OCI-LY7 (cell line): ENCODE measurements around the gene FAIM2. TPM values are rescaled to one million over a fixed set of nuclear protein-coding genes. Genes with fewer than 3 reads are reported as not detected.

Source experiments
- BruUV-seq: library from RNA; stranded (reverse); fragments of 400-500 nt; replicated peaks from 2 replicates; lab custom pipeline; 2021; lab: Mats Ljungman, UMichigan
- CTCF ChIA-PET: fragments of 300-600 bp; sonication (Branson Sonifier 250); formaldehyde crosslinking; loops from one replicate; lab custom pipeline; 2022; ENCODE audit warnings: antibody characterized with exemption; ENCODE audit not compliant: unreplicated experiment; lab: Charles Lee
- POLR2A ChIA-PET: fragments of 300-600 bp; sonication (Branson Sonifier 250); formaldehyde crosslinking; loops from one replicate; lab custom pipeline; 2022; ENCODE audit warnings: antibody characterized with exemption; lab: Charles Lee
- DNase-seq: peaks from one replicate; pipeline ENCODE4 v3.0.0-alpha.2; 2015; ENCODE audit warnings: low spot score
- H2AFZ ChIP-seq: fragments of 200-600 bp; sonication (generic), shearing (Covaris generic); 2 replicates; pipeline ENCODE4 v1.6.1; 2014; ENCODE audit warnings: mild to moderate bottlenecking, antibody characterized with exemption, low read length, moderate library complexity
- H3K27ac ChIP-seq: fragments of 200-600 bp; sonication (generic); 2 replicates; pipeline ENCODE4 v1.5.1; 2014; ENCODE audit warnings: mixed run types, low read depth, mild to moderate bottlenecking, moderate library complexity, low read length, inconsistent platforms; ENCODE audit not compliant: poor library complexity, severe bottlenecking
- H3K36me3 ChIP-seq: fragments of 200-600 bp; sonication (generic); 2 replicates; pipeline ENCODE4 v1.6.1; 2014; ENCODE audit warnings: mild to moderate bottlenecking, antibody characterized with exemption, low read length, moderate library complexity, mixed read lengths; ENCODE audit not compliant: insufficient read depth
- H3K4me1 ChIP-seq: fragments of 200-600 bp; sonication (generic); 2 replicates; pipeline ENCODE4 v1.5.1; 2014; ENCODE audit warnings: mild to moderate bottlenecking, low read length; ENCODE audit not compliant: insufficient read depth, poor library complexity, severe bottlenecking
- H3K4me2 ChIP-seq: fragments of 200-600 bp; sonication (generic); 2 replicates; pipeline ENCODE4 v1.6.1; 2014; ENCODE audit warnings: mild to moderate bottlenecking, low read length
- H3K4me3 ChIP-seq: fragments of 200-600 bp; sonication (generic); 2 replicates; pipeline ENCODE4 v1.5.1; 2014; ENCODE audit warnings: mild to moderate bottlenecking, low read depth, low read length; ENCODE audit not compliant: poor library complexity, severe bottlenecking
- H3K79me2 ChIP-seq: fragments of 200-600 bp; sonication (generic); 2 replicates; pipeline ENCODE4 v1.6.1; 2016; ENCODE audit warnings: low read depth, mild to moderate bottlenecking, low read length, moderate library complexity, mixed read lengths; ENCODE audit not compliant: insufficient read depth
- H3K9me2 ChIP-seq: fragments of 200-600 bp; sonication (generic); 2 replicates; pipeline ENCODE4 v1.6.1; 2016; ENCODE audit warnings: mild to moderate bottlenecking, low read length, mixed read lengths; ENCODE audit not compliant: insufficient read depth
- H3K9me3 ChIP-seq: fragments of 200-600 bp; sonication (generic); 2 replicates; pipeline ENCODE4 v1.6.1; 2014; ENCODE audit warnings: mild to moderate bottlenecking, mixed run types, low read length, mixed read lengths
- H4K20me1 ChIP-seq: fragments of 200-600 bp; sonication (generic); 2 replicates; pipeline ENCODE4 v1.6.1; 2014; ENCODE audit warnings: mild to moderate bottlenecking, antibody characterized with exemption, low read length, moderate library complexity, mixed read lengths; ENCODE audit not compliant: insufficient read depth
- CTCF ChIP-seq: fragments of 200-600 bp; sonication (generic); conservative IDR thresholded peaks from 2 replicates; pipeline ENCODE4 v1.5.1; 2014; ENCODE audit warnings: mild to moderate bottlenecking, antibody characterized with exemption, low read length, moderate library complexity, mixed read lengths
- EZH2phosphoT487 ChIP-seq: fragments of 200-600 bp; sonication (generic); IDR thresholded peaks from 2 replicates; pipeline ENCODE4 v1.6.1; 2018; ENCODE audit warnings: low read depth, borderline replicate concordance, mild to moderate bottlenecking, mixed run types, antibody characterized with exemption, low read length, moderate library complexity, mixed read lengths
- intact Hi-C: fragments of 100-400 bp; cut with micrococcal nuclease; formaldehyde crosslinking; loops from one replicate; pipeline ENCODE4 v1.10.0; 2022; ENCODE audit not compliant: unreplicated experiment
- total RNA-seq, 2 experiments: library from RNA; depleted of rRNA in 1 of 2; stranded (reverse); fragments of >200 nt in 1 of 2; shearing (Covaris generic) in 1 of 2; gene quantifications; 2 replicates each; pipeline ENCODE4 v1.2.3, GENCODE V29; 2014 to 2022

Gene FAIM2
- total RNA-seq, 2 experiments from 2014 or later, result 0.10 TPM; not detected in 1

- Histone ChIP-seq H4K20me1 (no peaks in the 10 kb centered on the region), H2AFZ (no peak overlapping the region), H3K4me1 (no peaks in the 10 kb centered on the region), H3K9me2 (no peaks in the 10 kb centered on the region), H3K9me3 (peaks cover 11% of the 10 kb centered on the region; the same call in 1 of the 2 replicates), H3K4me3 (no peak overlapping the region), H3K4me2 (no peak overlapping the region), H3K27ac (no peak overlapping the region), H3K79me2 (no peaks in the 10 kb centered on the region), H3K36me3 (no peaks in the 10 kb centered on the region)
- POLR2A ChIA-PET, result no interaction called here
- DNase-seq, result no peak
- no TSS peak for BruUV-seq
- intact Hi-C loops, result no loop called here
- CTCF ChIA-PET, result no interaction called here
- no peak for TF ChIP-seq CTCF
- no peak for TF ChIP-seq EZH2phosphoT487
Observed at GRCh38 chr12:49882248-49882850, 21.4 kb downstream of the FAIM2 start.

GRCh38 chr12:49881415-49882247, 22.1 kb downstream of the FAIM2 start:
- no peak for TF ChIP-seq CTCF
- no peak for TF ChIP-seq EZH2phosphoT487
- Histone ChIP-seq H2AFZ (no peak overlapping the region), H4K20me1 (no peaks in the 10 kb centered on the region), H3K9me2 (no peaks in the 10 kb centered on the region), H3K4me2 (no peak overlapping the region), H3K4me3 (no peak overlapping the region), H3K9me3 (peaks cover 11% of the 10 kb centered on the region; the same call in 1 of the 2 replicates), H3K36me3 (no peaks in the 10 kb centered on the region), H3K79me2 (no peaks in the 10 kb centered on the region), H3K27ac (no peak overlapping the region), H3K4me1 (no peaks in the 10 kb centered on the region)
- intact Hi-C loops, result no loop called here
- no peak for DNase-seq
- ChIA-PET CTCF (no interaction called here), POLR2A (no interaction called here)
- no TSS peak for BruUV-seq
